ENCODE results near the gene IRAK3. TPM values are rescaled to one million over a fixed set of nuclear protein-coding genes. Genes with fewer than 3 reads are reported as not detected.
A peak's percentile ranks its signal among the peaks of the same experiment; 100 is the strongest.

Gene IRAK3
- total RNA-seq, 1 donor from 2014 or later, result 4.8 TPM

- DNase-seq, result no peak
- H3K36me3 ChIP-seq, result no peaks in the 10 kb centered on the region
- H3K9me3 ChIP-seq (replicated peaks), result no peaks in the 10 kb centered on the region
- no peak overlapping the region for H3K4me3 ChIP-seq
- H3K27me3 ChIP-seq (ENCODE audit: low read depth), result peaks cover 9% of the 10 kb centered on the region
- H3K4me1 ChIP-seq, result peaks cover 59% of the 10 kb centered on the region
- TF ChIP-seq CTCF (IDR thresholded peaks at IDR 0.05; ENCODE audit: borderline replicate concordance), result no peak
- H3K27ac ChIP-seq (replicated peaks), result no peak overlapping the region
- intact Hi-C loops (cut with micrococcal nuclease), result no loop called here
These were observed 5.1 kb downstream of the IRAK3 start for GRCh38 chr12:66194122-66194521.

- Histone ChIP-seq H3K4me1 (peaks cover 60% of the 10 kb centered on the region), H3K27me3 (ENCODE audit: low read depth) (no peaks in the 10 kb centered on the region)
- intact Hi-C loops (cut with micrococcal nuclease), result no loop called here
These were observed 6.2 kb downstream of the IRAK3 start for GRCh38 chr12:66195242-66195641.

GRCh38 chr12:66196806-66197205 is 7.8 kb downstream of the IRAK3 start:
- H3K27ac ChIP-seq (replicated peaks), result no peak overlapping the region
- DNase-seq, result no peak
- no peak for TF ChIP-seq CTCF (IDR thresholded peaks at IDR 0.05; ENCODE audit: borderline replicate concordance)
- intact Hi-C loops (cut with micrococcal nuclease), result no loop called here
- H3K36me3 ChIP-seq, result no peaks in the 10 kb centered on the region
- H3K4me3 ChIP-seq, result no peak overlapping the region
- peaks cover 45% of the 10 kb centered on the region for H3K4me1 ChIP-seq
- peaks cover 6% of the 10 kb centered on the region for H3K9me3 ChIP-seq (replicated peaks)
- no peaks in the 10 kb centered on the region for H3K27me3 ChIP-seq (ENCODE audit: low read depth)

More at GRCh38 chr12:66195242-66195641, 6.2 kb downstream of the IRAK3 start:
- TF ChIP-seq CTCF (IDR thresholded peaks at IDR 0.05; ENCODE audit: borderline replicate concordance), result no peak
- Histone ChIP-seq H3K9me3 (replicated peaks) (peaks cover 5% of the 10 kb centered on the region), H3K27ac (replicated peaks) (no peak overlapping the region), H3K36me3 (no peaks in the 10 kb centered on the region), H3K4me3 (no peak overlapping the region)
- no peak for DNase-seq

GRCh38 chr12:66197495-66197921 is 8.5 kb downstream of the IRAK3 start:
- TF ChIP-seq CTCF (IDR thresholded peaks at IDR 0.05; ENCODE audit: borderline replicate concordance), result no peak
- Histone ChIP-seq H3K4me1 (peaks cover 43% of the 10 kb centered on the region), H3K27ac (replicated peaks) (peak overlapping the region; percentile 11), H3K36me3 (no peaks in the 10 kb centered on the region), H3K27me3 (ENCODE audit: low read depth) (no peaks in the 10 kb centered on the region), H3K9me3 (replicated peaks) (peaks cover 6% of the 10 kb centered on the region), H3K4me3 (no peak overlapping the region)
- no peak for DNase-seq
- intact Hi-C loops (cut with micrococcal nuclease), result no loop called here

- Histone ChIP-seq H3K27ac (replicated peaks) (no peak overlapping the region), H3K4me1 (peaks cover 43% of the 10 kb centered on the region), H3K4me3 (no peak overlapping the region), H3K9me3 (replicated peaks) (peaks cover 12% of the 10 kb centered on the region), H3K27me3 (ENCODE audit: low read depth) (no peaks in the 10 kb centered on the region), H3K36me3 (no peaks in the 10 kb centered on the region)
- TF ChIP-seq CTCF (IDR thresholded peaks at IDR 0.05; ENCODE audit: borderline replicate concordance), result no peak
- no peak for DNase-seq
- intact Hi-C loops (cut with micrococcal nuclease), result no loop called here
These were observed 10.1 kb downstream of the IRAK3 start for GRCh38 chr12:66199141-66199540.
